Muscle layer of duodenum (tissue), 2 donors: ENCODE data around the gene ROR1.

Source experiments
- H3K27ac ChIP-seq: one replicate; pipeline ENCODE4 v1.7.0; 2013; ENCODE audit warnings: mild to moderate bottlenecking, low read length
- H3K27me3 ChIP-seq: one replicate; pipeline ENCODE4 v1.7.0; 2013; ENCODE audit warnings: low read depth, mild to moderate bottlenecking, control low read depth, low read length
- H3K36me3 ChIP-seq, 2 donors: one replicate each; pipeline ENCODE4 v1.7.0; 2013; ENCODE audit warnings: low read length in 2 of 2, control low read depth in 1 of 2, mild to moderate bottlenecking in 1 of 2; ENCODE audit not compliant: insufficient read depth in 2 of 2, control insufficient read depth in 1 of 2
- H3K4me1 ChIP-seq, 2 donors: one replicate each; pipeline ENCODE4 v1.7.0; 2013; ENCODE audit warnings: low read length in 2 of 2, mild to moderate bottlenecking in 2 of 2, control low read depth in 1 of 2, moderate library complexity in 1 of 2; ENCODE audit not compliant: insufficient read depth in 2 of 2, control insufficient read depth in 1 of 2
- H3K4me3 ChIP-seq, 2 donors: one replicate each; pipeline ENCODE4 v1.7.0; 2013; ENCODE audit warnings: low read length in 2 of 2, low read depth in 1 of 2, mild to moderate bottlenecking in 1 of 2
- H3K9me3 ChIP-seq, 2 donors: one replicate each; pipeline ENCODE4 v1.7.0; 2013; ENCODE audit warnings: low read length in 2 of 2, control low read depth in 1 of 2, mild to moderate bottlenecking in 1 of 2; ENCODE audit not compliant: control insufficient read depth in 1 of 2
- donor health status: healthy.

Gene ROR1

GRCh38 chr1:64183395-64184002, 409.7 kb downstream of the ROR1 start:
- Histone ChIP-seq H3K9me3 (no peaks in the 10 kb centered on the region), H3K27me3 (no peaks in the 10 kb centered on the region), H3K36me3 (peaks cover 0 to 2% of the 10 kb centered on the region in 2 donors), H3K4me3 (no peak overlapping the region), H3K4me1 (peaks cover 0 to 4% of the 10 kb centered on the region in 2 donors), H3K27ac (no peak overlapping the region)

DNA sequence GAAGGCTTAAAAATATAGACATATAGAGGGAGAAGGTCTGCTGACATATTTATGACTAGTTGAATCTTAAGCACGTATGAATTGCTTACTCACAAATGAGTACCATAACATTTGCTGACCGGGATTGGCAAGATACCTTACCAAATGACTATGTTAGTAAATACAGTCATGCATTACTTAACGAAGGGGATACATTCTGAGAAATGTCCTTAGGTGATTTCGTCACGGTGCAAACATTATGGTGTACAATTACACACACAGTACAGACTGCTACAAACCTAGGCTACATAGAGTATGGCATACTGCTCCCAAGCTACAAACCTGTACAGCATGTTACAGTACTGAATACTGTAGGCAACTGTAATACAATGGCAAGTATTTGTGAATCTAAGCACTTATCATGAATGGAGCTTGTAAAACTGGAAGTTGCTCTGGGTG, 410.2 kb downstream of the ROR1 start:
- H3K4me3 ChIP-seq: no peak overlapping the region

DNA sequence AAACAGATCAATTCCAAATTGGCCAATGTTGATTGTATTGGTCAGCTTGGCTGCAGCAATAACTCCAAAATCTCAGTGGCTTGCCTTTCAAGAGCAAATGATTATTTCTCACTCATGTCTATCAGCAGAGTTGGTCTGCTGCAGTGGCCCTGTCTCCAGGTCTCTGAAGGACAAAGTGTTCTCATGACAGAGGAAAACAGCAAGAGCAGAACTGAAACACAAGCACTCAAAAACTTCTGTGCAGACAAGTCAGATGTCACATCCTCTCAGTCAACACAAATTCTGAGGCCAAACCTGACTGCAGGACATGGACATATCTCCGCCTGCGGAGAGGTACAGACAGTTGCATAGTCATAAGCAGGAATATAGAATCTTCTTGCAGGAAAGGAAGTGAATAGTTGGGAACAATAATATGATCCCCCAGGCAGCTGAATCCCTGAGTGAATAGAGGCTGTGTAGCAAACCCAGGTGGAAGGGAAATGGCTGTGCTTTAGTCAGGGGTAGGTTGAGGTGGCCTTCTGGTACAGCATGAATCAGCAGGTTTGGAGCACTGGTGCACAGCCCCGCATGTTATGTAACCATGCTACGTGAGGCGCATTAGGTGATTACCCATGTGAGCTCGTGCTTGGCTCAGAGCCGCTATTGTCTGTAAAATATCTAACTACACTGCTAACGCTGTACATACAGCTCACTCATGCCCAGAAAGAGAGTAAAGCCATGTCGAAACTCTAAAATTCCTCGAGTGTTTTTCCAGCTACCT, 412.5 kb downstream of the ROR1 start:
- H3K27me3 ChIP-seq: no peaks in the 10 kb centered on the region
- no peaks in the 10 kb centered on the region for H3K36me3 ChIP-seq
- peaks cover 0 to 4% of the 10 kb centered on the region in 2 donors for H3K4me1 ChIP-seq
- no peaks in the 10 kb centered on the region for H3K9me3 ChIP-seq
- no peak overlapping the region for H3K4me3 ChIP-seq
- H3K27ac ChIP-seq: no peak overlapping the region

More for the DNA sequence above, 410.2 kb downstream of the ROR1 start:
- Histone ChIP-seq H3K27ac (no peak overlapping the region), H3K4me1 (peaks cover 0 to 4% of the 10 kb centered on the region in 2 donors), H3K36me3 (no peaks in the 10 kb centered on the region), H3K9me3 (no peaks in the 10 kb centered on the region), H3K27me3 (no peaks in the 10 kb centered on the region)

- Histone ChIP-seq H3K36me3 (no peaks in the 10 kb centered on the region), H3K4me3 (no peak overlapping the region), H3K4me1 (peaks cover 0 to 4% of the 10 kb centered on the region in 2 donors), H3K9me3 (no peaks in the 10 kb centered on the region), H3K27ac (no peak overlapping the region), H3K27me3 (no peaks in the 10 kb centered on the region)
These were observed 413.1 kb downstream of the ROR1 start for GRCh38 chr1:64186898-64187280.

DNA sequence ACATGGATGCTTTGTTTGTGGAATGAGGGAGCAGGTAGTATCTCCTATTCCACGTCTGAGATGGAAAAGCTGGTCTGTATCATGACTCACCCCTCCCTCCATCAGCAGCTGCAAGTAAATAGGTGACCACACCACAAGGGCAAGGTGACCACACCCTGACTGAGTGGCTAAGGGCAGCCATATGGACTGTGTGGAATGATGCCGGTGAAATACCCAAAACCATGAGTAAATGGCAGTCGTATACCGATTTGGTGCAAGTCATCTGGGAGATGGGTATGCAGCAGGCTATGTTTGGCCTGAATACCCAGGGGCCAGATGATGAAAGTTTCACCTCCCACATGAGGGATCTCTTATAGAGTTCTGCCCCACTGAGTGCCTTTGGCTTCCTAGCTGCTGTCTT, 413.8 kb downstream of the ROR1 start:
- H3K36me3 ChIP-seq: no peaks in the 10 kb centered on the region
- H3K4me3 ChIP-seq: no peak overlapping the region
- H3K27ac ChIP-seq: no peak overlapping the region

DNA sequence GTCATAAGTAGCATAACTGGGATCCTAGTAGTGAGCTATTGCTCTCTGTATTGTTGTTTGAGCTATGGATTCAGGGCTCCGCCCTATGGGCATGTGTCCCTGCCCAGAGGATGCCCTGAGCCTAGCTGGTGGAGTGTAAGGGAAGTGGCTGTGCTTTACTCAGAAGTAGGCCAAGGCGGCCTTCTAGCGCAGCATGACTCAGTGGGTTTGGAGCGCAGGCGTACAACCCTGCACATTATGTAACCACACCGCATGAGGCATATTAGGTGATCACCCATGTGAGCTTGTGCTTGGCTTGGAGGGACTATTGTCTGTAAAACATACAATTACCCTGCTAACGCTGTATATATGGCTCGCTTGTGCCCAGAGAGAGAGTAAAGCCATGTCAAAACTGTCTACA, 418.5 kb downstream of the ROR1 start:
- H3K4me1 ChIP-seq: no peaks in the 10 kb centered on the region
- no peak overlapping the region for H3K4me3 ChIP-seq
- no peaks in the 10 kb centered on the region for H3K9me3 ChIP-seq
- no peaks in the 10 kb centered on the region for H3K27me3 ChIP-seq
- no peak overlapping the region for H3K27ac ChIP-seq
- no peaks in the 10 kb centered on the region for H3K36me3 ChIP-seq

More for the DNA sequence above, 413.8 kb downstream of the ROR1 start:
- Histone ChIP-seq H3K4me1 (peaks cover 0 to 4% of the 10 kb centered on the region in 2 donors), H3K9me3 (no peaks in the 10 kb centered on the region), H3K27me3 (no peaks in the 10 kb centered on the region)

DNA sequence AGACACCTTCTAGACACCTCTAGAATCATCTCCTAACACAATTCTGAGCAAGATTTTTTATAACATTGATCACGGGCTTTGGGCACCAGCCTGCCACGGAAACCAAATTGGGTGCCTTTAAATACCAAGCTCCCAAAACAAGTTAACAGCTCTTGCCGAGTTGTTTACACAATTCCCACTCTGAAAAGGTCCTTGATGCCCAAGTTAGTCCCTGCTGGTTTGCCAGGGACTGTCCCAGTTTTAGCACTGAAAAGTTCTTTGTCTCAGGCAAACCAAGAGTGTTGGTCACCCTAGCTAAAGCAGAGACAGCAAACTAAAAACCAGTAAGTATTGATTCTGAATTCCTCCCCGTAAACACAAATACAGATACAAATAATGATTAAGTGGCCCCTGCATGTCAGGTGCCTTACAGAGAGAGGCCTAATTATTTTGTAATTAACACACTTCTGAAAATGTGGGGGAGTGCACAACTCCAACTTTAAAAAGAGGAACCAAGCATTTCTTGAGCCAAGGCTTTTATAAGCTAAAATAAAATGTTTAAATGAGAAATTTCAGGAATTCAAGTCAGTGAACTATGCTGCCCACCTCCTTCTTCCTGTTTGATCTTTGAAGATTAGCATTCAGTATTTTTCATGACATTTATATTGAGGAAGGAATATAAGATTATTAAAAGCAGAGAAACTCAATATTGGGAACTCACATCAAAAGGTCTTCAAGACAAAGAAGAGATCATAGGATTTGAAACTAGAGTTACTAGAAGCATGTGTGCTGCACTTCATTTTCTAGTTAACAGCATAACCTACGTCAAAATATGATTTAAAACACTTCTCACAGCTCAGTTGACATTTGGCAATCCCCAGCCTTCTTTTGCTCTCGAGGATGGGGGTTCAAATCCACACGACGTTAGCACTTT, 420.6 kb downstream of the ROR1 start:
- Histone ChIP-seq H3K27me3 (no peaks in the 10 kb centered on the region), H3K4me1 (no peaks in the 10 kb centered on the region), H3K4me3 (no peak overlapping the region), H3K27ac (no peak overlapping the region), H3K9me3 (no peaks in the 10 kb centered on the region), H3K36me3 (no peaks in the 10 kb centered on the region)

DNA sequence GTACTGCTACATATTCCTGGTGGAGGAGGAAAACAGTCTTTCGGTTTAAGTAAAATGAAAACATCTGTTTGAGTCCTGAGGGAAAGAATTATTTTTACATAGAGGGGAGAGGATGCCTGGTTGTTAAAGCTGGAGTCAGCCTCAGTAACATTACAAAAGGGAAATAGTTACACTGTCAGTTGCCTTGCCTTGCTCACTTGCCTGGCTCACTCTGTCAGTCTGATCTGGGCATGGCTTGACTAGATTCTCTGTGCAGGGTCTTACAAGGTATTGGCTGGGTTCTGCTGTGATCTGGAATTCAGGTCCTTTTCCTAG, 421.2 kb downstream of the ROR1 start:
- Histone ChIP-seq H3K9me3 (no peaks in the 10 kb centered on the region), H3K27me3 (no peaks in the 10 kb centered on the region), H3K4me1 (no peaks in the 10 kb centered on the region), H3K36me3 (no peaks in the 10 kb centered on the region), H3K4me3 (no peak overlapping the region), H3K27ac (no peak overlapping the region)

GRCh38 chr1:64196074-64196870, 422.5 kb downstream of the ROR1 start:
- no peaks in the 10 kb centered on the region for H3K36me3 ChIP-seq
- H3K27ac ChIP-seq: no peak overlapping the region
- no peak overlapping the region for H3K4me3 ChIP-seq
- no peaks in the 10 kb centered on the region for H3K27me3 ChIP-seq
- H3K9me3 ChIP-seq: no peaks in the 10 kb centered on the region
- no peaks in the 10 kb centered on the region for H3K4me1 ChIP-seq

DNA sequence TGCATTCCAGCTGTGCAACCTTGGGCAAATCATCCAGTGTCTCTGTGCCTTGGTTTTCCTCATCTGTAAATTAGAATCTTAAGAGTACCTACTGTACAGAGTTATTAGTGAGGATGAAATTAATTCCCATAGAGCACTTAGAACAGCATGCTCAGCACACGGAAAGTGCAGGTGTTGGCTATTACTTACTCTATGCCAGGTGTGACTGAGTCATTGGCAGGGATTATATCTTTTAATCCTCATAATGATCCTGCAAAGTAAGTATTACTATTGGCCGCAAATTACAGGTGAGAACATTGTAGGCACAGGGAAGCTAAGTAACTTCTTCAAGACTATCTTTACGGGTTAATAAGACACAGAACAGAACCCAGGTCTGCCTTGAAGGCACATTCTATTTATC, 423.3 kb downstream of the ROR1 start:
- Histone ChIP-seq H3K27ac (no peak overlapping the region), H3K27me3 (no peaks in the 10 kb centered on the region), H3K9me3 (no peaks in the 10 kb centered on the region), H3K4me3 (no peak overlapping the region), H3K4me1 (no peaks in the 10 kb centered on the region), H3K36me3 (no peaks in the 10 kb centered on the region)

GRCh38 chr1:64199154-64199553, 425.3 kb downstream of the ROR1 start:
- no peaks in the 10 kb centered on the region for H3K36me3 ChIP-seq
- H3K4me1 ChIP-seq: no peaks in the 10 kb centered on the region
- no peaks in the 10 kb centered on the region for H3K27me3 ChIP-seq
- H3K9me3 ChIP-seq: no peaks in the 10 kb centered on the region
- H3K4me3 ChIP-seq: no peak overlapping the region
- no peak overlapping the region for H3K27ac ChIP-seq
